Colonic mucosa (tissue), 4 donors: Measurements from ENCODE around the gene LCMT2. TPM values are rescaled to one million over a fixed set of nuclear protein-coding genes. Genes with fewer than 3 reads are reported as not detected.
"Not testable (repeated sequence)": the region's sequence is repeated elsewhere in the genome, so short reads cannot be mapped to it uniquely, and the experiment has no call there.

Experiments used
- DNase-seq: peaks from one replicate; pipeline ENCODE4 v3.0.0-alpha.2; 2020
- H3K27ac ChIP-seq: fragments of 200-600 bp; one replicate; pipeline ENCODE4 v1.8.0; 2021
- H3K27me3 ChIP-seq: fragments of 200-600 bp; one replicate; pipeline ENCODE4 v1.8.0; 2021
- H3K36me3 ChIP-seq: fragments of 200-600 bp; one replicate; pipeline ENCODE4 v1.8.0; 2021
- H3K4me1 ChIP-seq: fragments of 200-600 bp; one replicate; pipeline ENCODE4 v1.8.0; 2021; ENCODE audit warnings: mild to moderate bottlenecking
- H3K4me3 ChIP-seq: fragments of 200-600 bp; one replicate; pipeline ENCODE4 v1.8.0; 2021
- H3K9ac ChIP-seq, 2 donors: one replicate each; pipeline ENCODE4 v1.7.0; 2013; ENCODE audit warnings: control low read depth in 2 of 2, low read depth in 2 of 2, low read length in 2 of 2
- H3K9me3 ChIP-seq: fragments of 200-600 bp; one replicate; pipeline ENCODE4 v1.8.0; 2021
- intact Hi-C: fragments of 100-400 bp; cut with DNase I; formaldehyde crosslinking; loops from one replicate; pipeline ENCODE4 v1.14.1; 2022
- total RNA-seq, 2 donors: library from RNA; stranded (reverse); fragmentation: NEBNext Ultra II Directional in 1 of 2; extraction: Animal tissue kit (Norgen Biotek cat#: 25700) in 1 of 2; gene quantifications; one replicate each; pipeline ENCODE4 v1.2.1, GENCODE V29; 2021
- TF ChIP-seq, protein P1 (sequence below): fragments of 200-600 bp; IDR thresholded peaks from one replicate; pipeline ENCODE4 v1.8.0; 2022; ENCODE audit warnings: antibody characterized with exemption, mild to moderate bottlenecking
- donor health status: healthy.
- donor health status: DM: no; HTN: no; CAD: no.
- donor health status: DM: no; HTN: no; CAD: no.

LCMT2 gene
- total RNA-seq, 2 donors from 2014 or later, result 7.7 to 8.3 TPM

DNA sequence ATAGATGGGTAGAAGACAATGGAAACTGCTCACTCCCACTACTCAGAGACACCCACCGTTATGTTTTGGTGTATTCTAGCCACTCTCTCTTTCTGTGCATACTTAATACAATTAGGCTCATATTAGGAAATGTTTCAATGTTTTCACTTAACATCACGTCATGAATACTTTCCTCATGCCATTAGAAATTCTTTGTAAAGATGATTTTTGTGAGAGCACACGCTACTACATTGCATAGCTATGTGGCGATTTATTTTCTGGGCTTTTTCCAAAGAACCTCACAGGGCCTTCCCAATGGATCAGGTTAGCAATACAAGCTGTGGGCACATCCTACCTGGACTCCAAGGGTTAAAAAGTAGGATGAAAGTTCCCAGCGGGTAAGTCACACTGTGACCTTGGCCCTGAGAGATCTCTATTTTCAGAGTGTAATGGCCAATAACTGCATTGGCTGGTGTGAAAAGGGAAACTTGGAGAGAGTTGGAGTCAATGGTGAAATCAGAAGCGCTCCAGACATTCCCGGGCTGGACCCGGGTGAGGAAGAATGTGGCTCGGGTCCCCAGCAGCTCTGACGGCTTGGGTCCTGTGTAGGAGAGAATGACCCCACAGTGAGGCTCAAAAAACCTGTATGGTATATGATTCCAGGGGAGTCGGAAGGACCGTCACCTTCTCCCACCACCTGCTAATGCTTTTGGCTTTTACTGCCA lies 37.8 kb downstream of the LCMT2 start:
- Histone ChIP-seq H3K4me3 (no peak overlapping the region), H3K9me3 (no peaks in the 10 kb centered on the region), H3K27me3 (peaks cover 8% of the 10 kb centered on the region), H3K36me3 (no peaks in the 10 kb centered on the region), H3K9ac (no peak overlapping the region), H3K27ac (no peak overlapping the region), H3K4me1 (no peaks in the 10 kb centered on the region)
- DNase-seq, result no peak
- intact Hi-C loops, result no loop called here
- TF ChIP-seq, protein P1, sequence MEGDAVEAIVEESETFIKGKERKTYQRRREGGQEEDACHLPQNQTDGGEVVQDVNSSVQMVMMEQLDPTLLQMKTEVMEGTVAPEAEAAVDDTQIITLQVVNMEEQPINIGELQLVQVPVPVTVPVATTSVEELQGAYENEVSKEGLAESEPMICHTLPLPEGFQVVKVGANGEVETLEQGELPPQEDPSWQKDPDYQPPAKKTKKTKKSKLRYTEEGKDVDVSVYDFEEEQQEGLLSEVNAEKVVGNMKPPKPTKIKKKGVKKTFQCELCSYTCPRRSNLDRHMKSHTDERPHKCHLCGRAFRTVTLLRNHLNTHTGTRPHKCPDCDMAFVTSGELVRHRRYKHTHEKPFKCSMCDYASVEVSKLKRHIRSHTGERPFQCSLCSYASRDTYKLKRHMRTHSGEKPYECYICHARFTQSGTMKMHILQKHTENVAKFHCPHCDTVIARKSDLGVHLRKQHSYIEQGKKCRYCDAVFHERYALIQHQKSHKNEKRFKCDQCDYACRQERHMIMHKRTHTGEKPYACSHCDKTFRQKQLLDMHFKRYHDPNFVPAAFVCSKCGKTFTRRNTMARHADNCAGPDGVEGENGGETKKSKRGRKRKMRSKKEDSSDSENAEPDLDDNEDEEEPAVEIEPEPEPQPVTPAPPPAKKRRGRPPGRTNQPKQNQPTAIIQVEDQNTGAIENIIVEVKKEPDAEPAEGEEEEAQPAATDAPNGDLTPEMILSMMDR, result no peak

DNA sequence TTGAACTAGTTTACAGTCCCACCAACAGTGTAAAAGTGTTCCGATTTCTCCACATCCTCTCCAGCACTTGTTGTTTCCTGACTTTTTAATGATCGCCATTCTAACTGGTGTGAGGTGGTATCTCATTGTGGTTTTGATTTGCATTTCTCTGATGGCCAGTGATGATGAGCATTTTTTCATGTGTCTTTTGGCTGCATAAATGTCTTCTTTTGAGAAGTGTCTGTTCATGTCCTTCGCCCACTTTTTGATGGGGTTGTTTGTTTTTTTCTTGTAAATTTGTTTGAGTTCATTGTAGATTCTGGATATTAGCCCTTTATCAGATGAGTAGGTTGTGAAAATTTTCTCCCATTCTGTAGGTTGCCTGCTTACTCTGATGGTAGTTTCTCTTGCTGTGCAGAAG lies 40.7 kb downstream of the LCMT2 start:
- H3K9me3 ChIP-seq, H3K4me1 ChIP-seq, H3K36me3 ChIP-seq, H3K4me3 ChIP-seq, H3K27ac ChIP-seq, intact Hi-C loops, H3K9ac ChIP-seq, DNase-seq, H3K27me3 ChIP-seq: not testable (repeated sequence)

DNA sequence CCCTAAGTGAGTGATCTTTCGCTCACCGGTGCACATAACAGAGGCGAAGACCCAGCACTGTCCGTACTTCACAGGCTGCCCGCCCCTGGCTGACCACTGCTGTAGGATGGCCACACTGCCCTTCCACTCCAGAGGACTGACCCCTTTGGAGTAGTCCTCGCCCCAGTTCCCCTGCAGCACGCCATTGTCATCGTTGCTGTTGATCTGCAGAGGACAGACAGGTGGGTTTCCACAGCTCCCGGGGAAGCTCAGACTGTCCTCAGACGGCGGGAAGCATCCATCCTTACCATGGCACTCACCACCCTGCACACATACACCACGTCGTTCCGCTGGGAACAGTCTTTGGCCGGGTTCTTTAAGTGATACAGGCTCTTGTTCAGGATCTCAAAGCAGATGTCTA lies 43.1 kb downstream of the LCMT2 start:
- Histone ChIP-seq H3K4me1 (no peaks in the 10 kb centered on the region), H3K27me3 (no peaks in the 10 kb centered on the region), H3K9ac (no peak overlapping the region), H3K9me3 (no peaks in the 10 kb centered on the region), H3K4me3 (no peak overlapping the region), H3K36me3 (no peaks in the 10 kb centered on the region), H3K27ac (no peak overlapping the region)
- no peak for DNase-seq
- intact Hi-C loops, result loop anchor here (2.0 kb wide), 1 partner anchor 62 kb away; no protein-coding TSS in a partner anchor
- TF ChIP-seq, protein P1, result no peak

DNA sequence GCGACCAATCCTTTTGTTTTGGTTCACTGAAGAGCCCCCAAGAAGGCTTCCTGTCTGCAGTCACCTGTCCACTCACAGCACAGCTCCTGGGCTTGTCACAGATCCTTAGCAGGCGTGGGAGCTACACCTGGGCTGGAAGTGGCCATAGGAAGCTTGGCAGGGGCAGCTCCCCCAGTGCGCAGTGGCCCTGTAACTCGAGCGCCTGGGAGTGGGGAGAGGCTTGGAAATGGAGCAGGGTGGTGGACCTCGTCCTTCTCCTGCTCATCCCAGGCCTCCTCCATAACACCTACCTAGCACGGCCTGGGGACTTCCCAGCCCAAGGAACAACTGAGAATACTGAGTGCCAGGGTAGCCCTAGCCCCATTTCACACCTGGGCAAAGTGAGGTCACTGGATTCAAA lies 44.3 kb downstream of the LCMT2 start:
- no peak for DNase-seq
- TF ChIP-seq, protein P1, result no peak
- intact Hi-C loops, result loop anchor here (2.0 kb wide), 1 partner anchor 61 kb away; no protein-coding TSS in a partner anchor

DNA sequence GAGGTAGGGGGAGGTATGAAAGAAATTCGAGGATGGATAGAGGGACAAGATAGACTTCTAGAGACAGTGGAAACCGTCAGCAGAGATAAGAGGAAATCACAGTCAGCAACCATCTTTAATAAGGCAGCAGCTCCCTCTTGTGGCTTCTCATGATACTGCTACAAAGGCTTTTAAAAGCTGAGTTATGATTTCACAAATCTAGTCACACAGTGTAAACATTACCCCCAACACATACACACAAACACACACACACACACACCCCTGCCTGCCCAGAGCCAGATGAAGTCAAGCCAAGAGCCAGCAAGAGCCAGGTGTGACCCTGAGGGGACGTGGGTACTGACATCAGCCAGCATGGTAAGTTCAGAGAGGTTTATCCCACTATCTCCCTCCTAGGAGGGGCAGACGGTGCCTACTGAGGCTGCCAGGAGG lies 44.8 kb downstream of the LCMT2 start:
- no peaks in the 10 kb centered on the region for H3K9me3 ChIP-seq
- H3K9ac ChIP-seq, result no peak overlapping the region
- no peak overlapping the region for H3K27ac ChIP-seq
- intact Hi-C loops, result loop anchor here (2.0 kb wide), 1 partner anchor 61 kb away; no protein-coding TSS in a partner anchor
- TF ChIP-seq, protein P1, result peak; percentile 67
- H3K36me3 ChIP-seq, result no peaks in the 10 kb centered on the region
- H3K4me1 ChIP-seq, result no peaks in the 10 kb centered on the region
- peak; percentile 45 for DNase-seq
- H3K27me3 ChIP-seq, result no peaks in the 10 kb centered on the region
- H3K4me3 ChIP-seq, result no peak overlapping the region

More for the DNA sequence above, 44.3 kb downstream of the LCMT2 start:
- Histone ChIP-seq H3K4me3 (no peak overlapping the region), H3K27me3 (no peaks in the 10 kb centered on the region), H3K9ac (no peak overlapping the region), H3K27ac (no peak overlapping the region), H3K4me1 (no peaks in the 10 kb centered on the region), H3K9me3 (no peaks in the 10 kb centered on the region), H3K36me3 (no peaks in the 10 kb centered on the region)

DNA sequence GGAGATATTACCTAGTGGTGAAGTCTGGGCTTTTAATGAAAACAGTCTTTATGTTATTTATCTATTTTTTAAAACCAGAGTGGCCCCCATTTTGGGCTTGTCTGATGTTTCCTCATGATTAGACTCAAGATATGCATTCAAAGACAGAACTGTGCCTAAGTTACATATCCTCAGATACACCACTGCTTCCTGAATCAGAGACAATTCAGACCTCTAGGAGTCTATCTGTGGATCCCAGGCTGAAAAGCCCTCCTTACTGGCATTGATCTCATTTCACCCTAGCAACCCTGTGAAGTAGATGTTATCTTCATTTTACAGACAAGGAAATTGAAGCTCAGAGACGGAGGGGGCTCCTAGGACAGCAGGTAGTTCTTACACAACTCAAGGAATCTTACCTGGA lies 46.8 kb downstream of the LCMT2 start:
- no peak overlapping the region for H3K9ac ChIP-seq
- H3K4me1 ChIP-seq, result no peaks in the 10 kb centered on the region
- H3K27me3 ChIP-seq, result no peaks in the 10 kb centered on the region
- TF ChIP-seq, protein P1, result no peak
- no peak for DNase-seq
- H3K36me3 ChIP-seq, result no peaks in the 10 kb centered on the region
- H3K4me3 ChIP-seq, result no peak overlapping the region
- intact Hi-C loops, result no loop called here
- H3K9me3 ChIP-seq, result no peaks in the 10 kb centered on the region
- H3K27ac ChIP-seq, result no peak overlapping the region
